Naive thymus-derived CD4-positive, alpha-beta T cell (primary cell): Measurements from ENCODE around the gene POU6F1. TPM values are rescaled to one million over a fixed set of nuclear protein-coding genes. Genes with fewer than 3 reads are reported as not detected.
"Not testable (repeated sequence)": the region's sequence is repeated elsewhere in the genome, so short reads cannot be mapped to it uniquely, and the experiment has no call there.

Experiments
- ATAC-seq: fragments of 150-1000 bp; cut with Tn5 transposase; 2 replicates; pipeline ENCODE4 v1.10.0; 2021; ENCODE audit warnings: mild to moderate bottlenecking, moderate library complexity
- CTCF ChIA-PET: fragments of 350-600 bp; sonication (Branson Sonifier 250); formaldehyde crosslinking; loops from one replicate; lab custom pipeline; 2021; ENCODE audit warnings: antibody characterized with exemption; lab: Charles Lee
- POLR2A ChIA-PET: fragments of 350-600 bp; sonication (Branson Sonifier 250); formaldehyde crosslinking; loops from one replicate; lab custom pipeline; 2021; ENCODE audit warnings: antibody characterized with exemption, inconsistent platforms; lab: Charles Lee
- DNase-seq, 9 donors: peaks; one replicate each; pipeline versions ENCODE4 v3.0.0 to v3.0.0-alpha.2; 2020 to 2022; ENCODE audit warnings: mixed read lengths in 1 of 9
- H3K27ac ChIP-seq: one replicate; pipeline ENCODE4 v1.7.0; 2013; ENCODE audit warnings: mild to moderate bottlenecking, low read depth, low read length, moderate library complexity
- H3K27me3 ChIP-seq, 2 donors: one replicate each; pipeline ENCODE4 v1.7.0; 2013; ENCODE audit warnings: low read length in 2 of 2, mild to moderate bottlenecking in 2 of 2, moderate library complexity in 2 of 2; ENCODE audit not compliant: control insufficient read depth in 2 of 2, insufficient read depth in 2 of 2
- H3K36me3 ChIP-seq, 3 experiments: 1 replicate in 2 of 3; 2 replicates in 1 of 3; pipeline ENCODE4 v1.7.0; 2013; ENCODE audit warnings: low read length in 3 of 3, mild to moderate bottlenecking in 3 of 3, moderate library complexity in 1 of 3; ENCODE audit not compliant: insufficient read depth in 3 of 3, control insufficient read depth in 2 of 3
- H3K4me1 ChIP-seq, 2 donors: one replicate each; pipeline ENCODE4 v1.7.0; 2013; ENCODE audit warnings: low read length in 2 of 2, mild to moderate bottlenecking in 2 of 2, moderate library complexity in 1 of 2; ENCODE audit not compliant: control insufficient read depth in 2 of 2, insufficient read depth in 2 of 2
- H3K4me3 ChIP-seq: 2 replicates; pipeline ENCODE4 v1.7.0; 2013; ENCODE audit warnings: mild to moderate bottlenecking, low read length
- H3K9me3 ChIP-seq, 3 experiments: 1 replicate in 2 of 3; 2 replicates in 1 of 3; pipeline ENCODE4 v1.7.0; 2013; ENCODE audit warnings: low read length in 3 of 3; ENCODE audit not compliant: control insufficient read depth in 2 of 3
- H3K27ac Mint-ChIP-seq, 9 donors: one replicate each; pipeline ENCODE4 v1.8.0; 2020 to 2022; ENCODE audit warnings: mixed read lengths in 9 of 9, mild to moderate bottlenecking in 8 of 9, moderate library complexity in 5 of 9, inconsistent platforms in 2 of 9
- H3K27me3 Mint-ChIP-seq, 5 donors: one replicate each; pipeline ENCODE4 v1.8.0; 2021 to 2022; ENCODE audit warnings: mixed read lengths in 5 of 5, mild to moderate bottlenecking in 1 of 5
- H3K36me3 Mint-ChIP-seq, 5 donors: one replicate each; pipeline ENCODE4 v1.8.0; 2020 to 2022; ENCODE audit warnings: mixed read lengths in 5 of 5, mild to moderate bottlenecking in 3 of 5, inconsistent platforms in 1 of 5
- H3K4me1 Mint-ChIP-seq, 7 donors: one replicate each; pipeline ENCODE4 v1.8.0; 2020 to 2022; ENCODE audit warnings: mixed read lengths in 7 of 7, mild to moderate bottlenecking in 3 of 7, inconsistent platforms in 1 of 7
- H3K4me3 Mint-ChIP-seq, 10 donors: one replicate each; pipeline ENCODE4 v1.8.0; 2020 to 2022; ENCODE audit warnings: mild to moderate bottlenecking in 10 of 10, mixed read lengths in 10 of 10, moderate library complexity in 6 of 10, inconsistent platforms in 2 of 10
- H3K9me3 Mint-ChIP-seq, 11 donors: one replicate each; pipeline ENCODE4 v1.8.0; 2020 to 2022; ENCODE audit warnings: mixed read lengths in 11 of 11, mild to moderate bottlenecking in 4 of 11, inconsistent platforms in 1 of 11, moderate library complexity in 1 of 11
- intact Hi-C, 2 donors: fragments of 100-400 bp; cut with micrococcal nuclease; formaldehyde crosslinking; loops; one replicate each; pipeline ENCODE4 v1.15.1; 2023
- polyA plus RNA-seq, 2 donors: library from polyadenylated mRNA; unstranded; fragments of 300-500 nt; fragmentation: Illumina TruSeq; gene quantifications; one replicate each; pipeline ENCODE4 v1.2.3, GENCODE V29; 2021
- total RNA-seq, 6 experiments: library from RNA in 5 of 6; stranded (reverse) in 5 of 6; gene quantifications; 1 replicate in 5 of 6; 2 replicates in 1 of 6; pipeline ENCODE4 v1.2.3 and lab custom pipeline; 2021 to 2026

POU6F1 gene
- total and polyA plus RNA-seq, 7 experiments from 2014 or later, result 1.8 to 85.5 (median 27.6) TPM

GRCh38 chr12:51219857-51220256, 2.0 kb upstream of the POU6F1 start:
- peaks cover 10% of the 10 kb centered on the region in 2 donors for H3K4me1 ChIP-seq
- CTCF ChIA-PET, result interaction anchor here (0.7 kb wide), 1 partner anchor 1164 kb away, joined by 3 read pairs; no protein-coding TSS in a partner anchor
- intact Hi-C loops, result loop anchor here (5.0 to 10.0 kb wide), 3 partner anchors 45 to 173 kb away; partner anchors contain the start of genes BIN2 (in 1 of the 2) and LETMD1 (in 1 of the 2)
- H3K36me3 Mint-ChIP-seq, H3K27me3 Mint-ChIP-seq, H3K9me3 ChIP-seq, H3K9me3 Mint-ChIP-seq, ATAC-seq, H3K27me3 ChIP-seq, DNase-seq, POLR2A ChIA-PET, H3K36me3 ChIP-seq, H3K4me3 ChIP-seq: not testable (repeated sequence)
- peak overlapping the region; percentile 98 for H3K27ac ChIP-seq
- H3K27ac Mint-ChIP-seq, result peak overlapping the region in 5 of 9 donors; percentile 67 to 98 (median 96)
- H3K4me1 Mint-ChIP-seq, result peaks cover 11 to 38% (median 32%) of the 10 kb centered on the region in 7 donors
- H3K4me3 Mint-ChIP-seq, result peak overlapping the region in 6 of 10 donors; percentile 49 to 98 (median 95)

- ChIA-PET CTCF (interaction anchor here (1.1 to 1.4 kb wide), 2 partner anchors 23 to 43 kb away, joined by 3 to 4 read pairs; no protein-coding TSS in a partner anchor), POLR2A (interaction anchor here (0.5 to 4.2 kb wide), 7 partner anchors 19 to 137 kb away, joined by 3 to 128 read pairs (median 4); partner anchors contain the start of genes CSRNP2 and DAZAP2)
- Histone ChIP-seq H3K36me3 (peaks cover 0 to 9% (median 3%) of the 10 kb centered on the region in 3 experiments), H3K9me3 (no peaks in the 10 kb centered on the region), H3K4me3 (peak overlapping the region; percentile 22), H3K4me1 (peaks cover 10% of the 10 kb centered on the region in 2 donors), H3K27ac (peak overlapping the region; percentile 98), H3K27me3 (no peaks in the 10 kb centered on the region)
- DNase-seq, result no peak
- Mint-ChIP-seq H3K4me1 (peaks cover 13 to 41% (median 33%) of the 10 kb centered on the region in 7 donors), H3K27ac (peak overlapping the region; percentile 55 to 98 (median 96)), H3K4me3 (peak overlapping the region; percentile 65 to 98 (median 95)), H3K9me3 (no peaks in the 10 kb centered on the region), H3K27me3 (no peaks in the 10 kb centered on the region), H3K36me3 (peaks cover 0 to 6% (median 5%) of the 10 kb centered on the region in 5 donors)
- intact Hi-C loops, result loop anchor here (5.0 to 10.0 kb wide), 3 partner anchors 45 to 172 kb away; partner anchors contain the start of genes BIN2 (in 1 of the 2) and LETMD1 (in 1 of the 2)
- no peak for ATAC-seq
Observed at GRCh38 chr12:51219322-51219721, 1.5 kb upstream of the POU6F1 start.

DNA sequence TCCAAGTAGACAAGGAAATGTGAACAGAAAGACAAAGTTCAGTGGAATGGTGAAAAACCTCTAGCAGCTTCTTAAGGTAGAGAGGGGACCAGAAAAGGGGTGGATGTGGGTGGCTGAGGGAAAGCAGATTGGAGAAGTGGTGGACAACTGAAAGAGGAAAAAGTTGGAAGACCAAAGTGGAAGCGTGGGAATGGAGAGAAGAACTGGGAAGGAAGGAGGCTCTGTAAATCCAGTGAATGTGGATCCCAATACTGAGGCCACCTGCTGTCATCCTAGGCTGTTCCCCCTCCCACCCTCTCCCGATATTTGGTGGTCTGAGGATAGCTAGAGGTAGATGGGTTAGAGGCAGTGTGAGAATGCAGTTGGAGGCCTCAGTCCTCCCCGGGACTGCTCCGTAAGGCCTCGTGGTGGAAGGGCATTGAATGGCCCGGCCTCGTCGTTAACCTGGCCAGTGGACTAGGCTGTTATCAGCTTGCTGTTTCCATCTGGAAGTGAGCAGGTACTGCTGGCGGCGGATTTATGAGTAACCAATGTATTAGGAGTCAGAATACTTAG, 822 bp upstream of the POU6F1 start:
- Mint-ChIP-seq H3K4me3 (peak overlapping the region; percentile 82 to 98 (median 95)), H3K9me3 (no peaks in the 10 kb centered on the region), H3K27me3 (no peaks in the 10 kb centered on the region), H3K36me3 (peaks cover 0 to 8% (median 7%) of the 10 kb centered on the region in 5 donors), H3K27ac (peak overlapping the region; percentile 64 to 98 (median 96)), H3K4me1 (peaks cover 13 to 43% (median 33%) of the 10 kb centered on the region in 7 donors)
- intact Hi-C loops, result loop anchor here (1.0 to 10.0 kb wide), 8 partner anchors 20 to 192 kb away; partner anchors contain the start of genes DAZAP2 (in 2 of the 2), TFCP2 (in 2 of the 2), BIN2 (in 1 of the 2) and CSRNP2 (in 1 of the 2)
- Histone ChIP-seq H3K27ac (peak overlapping the region; percentile 98), H3K36me3 (peaks cover 0 to 9% (median 3%) of the 10 kb centered on the region in 3 experiments), H3K9me3 (no peaks in the 10 kb centered on the region), H3K4me3 (peak overlapping the region; percentile 90), H3K27me3 (no peaks in the 10 kb centered on the region), H3K4me1 (peaks cover 10% of the 10 kb centered on the region in 2 donors)
- ChIA-PET CTCF (interaction anchor here (0.6 to 2.0 kb wide), 7 partner anchors 10 to 123 kb away, joined by 3 to 5 read pairs (median 4); partner anchors contain the start of gene DAZAP2), POLR2A (interaction anchor here (0.5 to 4.2 kb wide), 21 partner anchors 12 to 1107 kb away, joined by 3 to 128 read pairs (median 4); partner anchors contain the start of genes CSRNP2 and DAZAP2)
- no peak for ATAC-seq
- DNase-seq, result no peak

DNA sequence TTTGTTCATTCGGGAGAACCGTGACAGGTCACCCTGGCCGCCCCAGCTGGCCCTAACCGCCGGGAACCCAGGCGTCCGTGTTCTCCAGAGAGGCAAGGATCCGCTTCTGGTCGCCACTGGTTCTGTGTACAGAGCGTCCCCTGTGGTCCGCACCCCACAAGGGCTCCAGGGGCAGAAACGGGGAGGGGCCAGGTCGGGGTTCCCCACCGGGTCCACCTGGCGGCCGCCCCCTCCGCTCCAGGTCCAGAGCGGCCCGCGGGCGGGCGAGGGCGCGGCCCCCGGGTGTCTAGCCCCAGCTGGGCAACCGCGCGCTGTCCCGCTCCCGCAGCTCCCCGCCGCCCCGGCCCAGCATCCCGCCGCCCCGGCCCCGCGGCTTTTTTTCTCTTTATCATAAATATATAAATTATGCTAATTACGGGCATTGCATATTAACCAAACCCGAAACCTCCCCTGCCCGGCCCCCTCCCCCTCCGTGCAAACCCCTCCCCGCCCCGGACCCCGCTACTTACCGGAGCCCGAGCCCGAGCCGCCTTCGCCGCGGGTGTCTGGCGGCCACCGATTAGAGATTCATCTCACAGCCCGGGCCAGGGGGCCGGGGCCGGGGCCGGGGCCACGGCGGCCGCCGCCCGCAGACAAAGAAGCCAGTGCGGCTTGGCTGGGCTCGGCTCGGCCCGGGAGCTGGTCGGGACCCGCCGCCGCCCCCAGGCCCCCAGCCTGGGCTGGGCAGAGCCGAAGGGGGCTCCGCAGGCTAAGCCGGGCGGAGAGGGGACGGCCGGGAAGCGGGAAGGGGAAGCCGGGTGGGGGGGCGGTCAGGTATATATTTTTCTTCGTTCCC, 512 bp downstream of the POU6F1 start:
- ChIA-PET POLR2A (interaction anchor here (0.6 to 4.2 kb wide), 25 partner anchors 11 to 1106 kb away, joined by 3 to 128 read pairs (median 4); partner anchors contain the start of genes BIN2, CSRNP2, DAZAP2 and SMAGP), CTCF (interaction anchor here (0.6 to 2.0 kb wide), 7 partner anchors 12 to 124 kb away, joined by 3 to 6 read pairs (median 5); partner anchors contain the start of gene DAZAP2)
- Mint-ChIP-seq H3K27ac (peak overlapping the region; percentile 83 to 98 (median 96)), H3K9me3 (no peaks in the 10 kb centered on the region), H3K27me3 (no peaks in the 10 kb centered on the region), H3K4me1 (peaks cover 13 to 40% (median 33%) of the 10 kb centered on the region in 7 donors), H3K36me3 (peaks cover 0 to 8% (median 7%) of the 10 kb centered on the region in 5 donors), H3K4me3 (peak overlapping the region; percentile 82 to 98 (median 95))
- no peaks in the 10 kb centered on the region for H3K9me3 ChIP-seq
- H3K27me3 ChIP-seq, result no peaks in the 10 kb centered on the region
- ATAC-seq (peak; percentile 57), DNase-seq (peak in 8 of 9 donors; percentile 30 to 66 (median 48))
- H3K27ac ChIP-seq, result peak overlapping the region; percentile 98
- H3K4me3 ChIP-seq, result peak overlapping the region; percentile 90
- intact Hi-C loops, result loop anchor here (2.0 to 10.0 kb wide), 4 partner anchors 15 to 170 kb away; partner anchors contain the start of genes BIN2 (in 1 of the 2) and LETMD1 (in 1 of the 2)
- peaks cover 10% of the 10 kb centered on the region in 2 donors for H3K4me1 ChIP-seq
- H3K36me3 ChIP-seq, result peaks cover 0 to 9% (median under 1%) of the 10 kb centered on the region in 3 experiments

GRCh38 chr12:51216642-51217041, 1.2 kb downstream of the POU6F1 start:
- Mint-ChIP-seq H3K27ac (peak overlapping the region; percentile 30 to 98 (median 82)), H3K36me3 (peaks cover 0 to 8% (median 7%) of the 10 kb centered on the region in 5 donors), H3K4me3 (peak overlapping the region; percentile 50 to 96 (median 76)), H3K4me1 (peaks cover 13 to 38% (median 33%) of the 10 kb centered on the region in 7 donors), H3K9me3 (no peaks in the 10 kb centered on the region), H3K27me3 (no peaks in the 10 kb centered on the region)
- Histone ChIP-seq H3K4me1 (peaks cover 10% of the 10 kb centered on the region in 2 donors), H3K27me3 (no peaks in the 10 kb centered on the region), H3K36me3 (peaks cover 0 to 9% (median 0%) of the 10 kb centered on the region in 3 experiments), H3K9me3 (no peaks in the 10 kb centered on the region), H3K4me3 (no peak overlapping the region), H3K27ac (peak overlapping the region; percentile 98)
- CTCF ChIA-PET, result interaction anchor here (0.6 to 1.4 kb wide), 2 partner anchors 11 to 125 kb away, joined by 4 to 6 read pairs; no protein-coding TSS in a partner anchor
- peak in 1 of 9 donors; percentile 8 for DNase-seq
- intact Hi-C loops, result loop anchor here (2.0 to 10.0 kb wide), 4 partner anchors 14 to 169 kb away; partner anchors contain the start of genes BIN2 (in 1 of the 2) and LETMD1 (in 1 of the 2)
- ATAC-seq, result no peak
- POLR2A ChIA-PET, result interaction anchor here (0.8 to 4.2 kb wide), 8 partner anchors 11 to 108 kb away, joined by 3 to 128 read pairs (median 5); partner anchors contain the start of genes BIN2 and DAZAP2
